GM12891 (cell line): ENCODE data around the gene TMEM214.

ENCODE experiments used
- DNase-seq: peaks from one replicate; pipeline ENCODE4 v3.0.0; 2011; ENCODE audit warnings: low spot score; ENCODE audit not compliant: insufficient read length
- FAIRE-seq: peaks from 2 replicates; lab custom pipeline; 2011; peaks lifted over from hg19 to GRCh38; lab: Jason Lieb, UNC
- PAX5 ChIP-seq: IDR thresholded peaks from 2 replicates; pipeline ENCODE4 v1.6.1; 2011; ENCODE audit warnings: low read length, moderate library complexity, mild to moderate bottlenecking; ENCODE audit not compliant: insufficient read depth, severe bottlenecking
- POLR2A ChIP-seq: IDR thresholded peaks from 2 replicates; pipeline ENCODE4 v1.6.1; 2011; ENCODE audit warnings: low read depth, low read length, control low read depth
- POLR2AphosphoS5 ChIP-seq: IDR thresholded peaks from 2 replicates; pipeline ENCODE4 v1.6.1; 2011; ENCODE audit warnings: low read depth, low read length, control low read depth
- POU2F2 ChIP-seq: IDR thresholded peaks from 2 replicates; pipeline ENCODE4 v1.6.1; 2011; ENCODE audit warnings: low read depth, mild to moderate bottlenecking, control low read depth, low read length, moderate library complexity
- SPI1 ChIP-seq: IDR thresholded peaks from 2 replicates; pipeline ENCODE4 v1.6.1; 2011; ENCODE audit warnings: low read depth, low read length, control low read depth
- TAF1 ChIP-seq: IDR thresholded peaks from 2 replicates; pipeline ENCODE4 v1.6.1; 2011; ENCODE audit warnings: low read depth, low read length, control low read depth

The TMEM214 gene

DNA sequence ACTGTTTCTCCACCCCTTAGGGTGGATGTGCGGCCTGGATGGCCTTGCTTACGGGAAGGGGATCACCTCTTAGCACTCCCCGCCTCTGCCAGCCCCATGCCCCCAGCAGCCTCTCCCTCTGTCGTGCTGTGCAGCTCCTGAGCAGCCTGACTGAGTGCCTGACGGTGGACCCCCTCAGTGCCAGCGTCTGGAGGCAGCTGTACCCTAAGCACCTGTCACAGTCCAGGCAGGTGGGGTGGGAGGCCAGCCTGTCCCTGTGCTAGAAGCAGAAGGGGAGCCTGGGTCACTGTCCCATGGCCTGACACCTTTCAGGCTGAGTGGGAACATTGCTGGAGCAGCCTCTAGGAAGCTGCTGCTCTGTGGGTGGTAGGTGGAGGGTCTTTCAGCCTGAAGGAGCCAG, 5.2 kb downstream of the TMEM214 start:
- no peak for DNase-seq
- TF ChIP-seq TAF1 (no peak), SPI1 (no peak), POU2F2 (no peak), POLR2A (no peak), POLR2AphosphoS5 (no peak), PAX5 (no peak)
- no peak for FAIRE-seq

DNA sequence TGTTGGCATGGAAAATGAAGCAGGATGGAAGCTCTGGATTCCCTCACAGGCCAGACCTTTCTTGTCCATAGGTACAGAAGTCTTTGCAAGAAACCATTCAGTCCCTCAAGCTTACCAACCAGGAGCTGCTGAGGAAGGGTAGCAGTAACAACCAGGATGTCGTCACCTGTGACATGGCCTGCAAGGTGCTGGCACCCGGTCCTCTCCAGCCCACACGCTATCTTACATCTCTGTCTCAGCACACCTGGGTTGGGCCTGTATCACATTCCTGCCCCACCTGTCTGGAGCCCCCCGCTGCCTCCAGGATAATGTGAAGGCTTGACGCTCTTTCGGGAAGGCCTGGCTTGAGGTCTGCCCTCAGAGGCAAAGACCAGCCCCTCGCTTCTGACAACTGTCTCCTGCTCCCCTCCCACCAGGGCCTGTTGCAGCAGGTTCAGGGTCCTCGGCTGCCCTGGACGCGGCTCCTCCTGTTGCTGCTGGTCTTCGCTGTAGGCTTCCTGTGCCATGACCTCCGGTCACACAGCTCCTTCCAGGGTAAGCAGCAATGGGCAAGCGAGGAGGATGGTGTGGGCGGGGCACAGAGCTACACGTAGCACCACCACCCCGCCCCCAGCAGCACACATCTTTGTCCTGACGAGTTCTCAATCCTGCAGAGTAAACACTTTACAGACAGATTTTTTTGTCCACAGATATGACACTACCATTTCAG, 6.0 kb downstream of the TMEM214 start:
- TF ChIP-seq PAX5 (no peak), TAF1 (no peak), POLR2A (no peak), POLR2AphosphoS5 (no peak), SPI1 (no peak), POU2F2 (no peak)
- FAIRE-seq = no peak
- DNase-seq = no peak

DNA sequence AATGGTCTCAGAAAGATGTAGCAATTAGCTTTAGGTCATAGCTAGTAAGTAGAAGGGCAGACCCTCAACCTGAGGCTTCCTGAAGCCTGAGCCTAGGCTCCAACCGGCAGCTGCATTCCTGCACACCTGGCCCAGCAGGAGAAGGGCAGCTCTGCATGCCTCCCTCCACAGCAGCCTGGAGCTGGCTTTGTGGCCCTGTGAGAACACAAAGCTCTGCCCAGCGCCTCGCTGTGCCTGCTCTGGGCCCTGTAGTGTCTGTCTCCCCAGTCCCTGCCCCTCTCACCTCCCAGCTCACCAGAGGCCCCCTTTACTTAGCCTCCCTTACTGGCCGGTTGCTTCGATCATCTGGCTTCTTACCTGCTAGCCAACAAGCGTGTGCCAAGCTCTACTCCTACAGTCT, 6.7 kb downstream of the TMEM214 start:
- DNase-seq (no peak), FAIRE-seq (no peak)
- TF ChIP-seq SPI1 (no peak), POLR2AphosphoS5 (no peak), POLR2A (no peak), TAF1 (no peak)

DNA sequence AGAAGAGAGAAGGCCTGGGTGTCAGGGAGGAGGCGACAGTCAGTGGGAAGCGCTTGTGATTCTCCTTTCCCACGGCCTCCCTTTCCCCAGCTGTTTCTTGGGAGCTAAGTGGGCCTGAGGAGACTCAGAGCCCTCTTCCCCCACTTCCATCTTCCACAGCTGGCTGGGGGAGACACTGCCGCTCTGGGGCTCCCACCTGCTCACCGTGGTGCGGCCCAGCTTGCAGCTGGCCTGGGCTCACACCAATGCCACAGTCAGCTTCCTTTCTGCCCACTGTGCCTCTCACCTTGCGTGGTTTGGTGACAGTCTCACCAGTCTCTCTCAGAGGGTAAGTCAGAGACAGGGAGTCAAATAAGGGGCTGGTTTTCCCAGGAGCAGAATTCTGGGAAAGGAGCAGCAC, 7.1 kb downstream of the TMEM214 start:
- TF ChIP-seq POLR2A = no peak
- no peak for TF ChIP-seq SPI1
- no peak for TF ChIP-seq POU2F2
- TF ChIP-seq POLR2AphosphoS5 = no peak
- no peak for TF ChIP-seq TAF1
- no peak for TF ChIP-seq PAX5
- FAIRE-seq (no peak), DNase-seq (no peak)

DNA sequence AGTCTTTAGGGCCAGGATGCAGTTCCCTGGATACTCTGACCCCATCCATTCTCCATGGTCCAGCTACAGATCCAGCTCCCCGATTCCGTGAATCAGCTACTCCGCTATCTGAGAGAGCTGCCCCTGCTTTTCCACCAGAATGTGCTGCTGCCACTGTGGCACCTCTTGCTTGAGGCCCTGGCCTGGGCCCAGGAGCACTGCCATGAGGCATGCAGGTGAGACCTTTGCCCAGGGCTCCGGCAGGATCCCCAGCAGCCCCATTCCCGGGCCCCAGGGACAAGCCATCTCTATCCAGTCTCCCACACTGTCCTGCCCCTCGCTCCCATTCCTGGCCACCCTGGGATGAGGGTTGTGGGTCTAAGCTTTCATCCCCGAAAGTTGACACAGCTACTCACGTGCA, 7.5 kb downstream of the TMEM214 start:
- TF ChIP-seq SPI1 = no peak
- TF ChIP-seq POLR2AphosphoS5 = no peak
- TF ChIP-seq POLR2A = no peak
- no peak for TF ChIP-seq POU2F2
- no peak for FAIRE-seq
- DNase-seq = no peak

DNA sequence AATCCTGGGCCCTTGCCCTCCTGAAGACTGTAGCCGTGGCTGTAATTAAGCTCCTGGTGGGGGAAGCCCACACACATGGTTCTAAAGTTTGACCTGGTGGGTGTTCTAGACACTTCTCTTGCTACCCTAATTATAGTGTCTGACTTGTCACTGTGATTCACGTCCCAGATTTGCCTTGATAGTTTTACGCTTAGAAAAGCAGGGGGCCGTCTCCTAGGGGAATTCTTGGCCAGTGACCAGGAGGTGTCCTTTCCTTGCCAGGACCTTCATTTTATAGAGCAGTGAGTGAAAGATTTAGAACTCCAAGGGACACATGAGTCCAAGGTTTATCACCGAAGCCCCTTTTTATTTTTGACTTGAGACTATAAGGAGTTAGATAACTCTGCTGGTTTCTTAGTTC, 9.0 kb downstream of the TMEM214 start:
- TF ChIP-seq TAF1 = no peak
- TF ChIP-seq POLR2A = no peak
- TF ChIP-seq SPI1 = no peak
- TF ChIP-seq POLR2AphosphoS5 = no peak
- TF ChIP-seq PAX5 = no peak
- no peak for TF ChIP-seq POU2F2
- FAIRE-seq (peak; percentile 13), DNase-seq (no peak)

DNA sequence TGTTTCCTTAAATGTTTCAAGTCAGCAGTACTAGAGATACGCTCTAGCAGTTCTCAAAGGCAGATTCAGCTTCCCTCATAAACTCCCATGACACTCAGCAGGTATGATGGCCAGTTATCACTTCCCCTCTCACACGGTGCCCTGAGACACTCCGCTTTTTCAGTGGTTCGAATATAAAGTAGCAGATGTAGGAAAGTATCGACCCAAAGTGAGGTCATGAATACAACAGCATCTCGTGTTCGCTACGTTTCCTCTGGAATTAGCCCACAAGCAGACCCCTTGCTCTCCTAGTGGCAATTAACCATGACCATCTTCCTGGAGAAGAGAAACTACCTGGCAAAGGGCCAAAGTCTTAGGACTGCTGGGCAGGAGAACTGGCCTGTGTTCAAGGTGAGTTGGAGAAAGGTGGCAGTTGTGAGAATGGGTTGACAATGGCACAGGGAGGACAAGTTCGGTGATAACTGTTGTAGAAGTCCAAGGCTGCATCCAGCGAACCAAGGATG, 9.4 kb downstream of the TMEM214 start:
- no peak for DNase-seq
- TF ChIP-seq SPI1 (peak; percentile 94), POLR2AphosphoS5 (peak; percentile 16; the same call in 1 of the 2 replicates), POLR2A (no peak; the same call in 1 of the 2 replicates), TAF1 (no peak)

DNA sequence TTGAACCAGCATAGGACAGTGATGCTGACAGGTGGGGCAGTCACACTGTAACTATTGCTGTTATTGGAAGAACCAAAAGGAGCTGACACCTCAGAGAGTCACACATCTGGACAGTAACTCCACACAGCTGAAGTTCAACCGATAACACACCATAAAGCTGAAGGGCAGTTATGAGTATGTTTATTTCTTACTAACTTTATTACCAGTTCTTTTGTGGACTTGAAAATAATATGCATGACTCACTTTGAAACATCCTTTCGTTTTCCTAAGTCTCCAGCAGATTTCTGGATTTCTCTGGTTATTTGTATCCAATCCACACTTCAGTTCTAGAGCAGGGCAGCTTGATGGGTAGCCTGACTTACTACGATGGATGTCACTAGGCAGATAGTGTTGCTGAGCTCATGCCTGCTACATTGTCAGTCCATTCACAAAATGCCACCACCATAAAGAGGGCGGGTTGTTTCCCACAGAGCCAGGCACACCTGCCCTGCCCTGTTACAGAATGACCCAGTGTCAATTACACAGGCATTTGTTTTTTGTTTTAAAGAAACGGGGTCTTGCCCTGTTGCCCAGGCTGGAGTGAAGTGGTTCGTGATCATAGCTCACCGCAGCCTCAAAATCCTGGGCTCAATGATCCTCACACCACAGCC, 10.3 kb downstream of the TMEM214 start:
- TF ChIP-seq POLR2A = no peak
- DNase-seq = no peak
- peak; percentile 31 for FAIRE-seq

More for the DNA sequence above, 9.4 kb downstream of the TMEM214 start:
- peak; percentile 93 for FAIRE-seq

DNA sequence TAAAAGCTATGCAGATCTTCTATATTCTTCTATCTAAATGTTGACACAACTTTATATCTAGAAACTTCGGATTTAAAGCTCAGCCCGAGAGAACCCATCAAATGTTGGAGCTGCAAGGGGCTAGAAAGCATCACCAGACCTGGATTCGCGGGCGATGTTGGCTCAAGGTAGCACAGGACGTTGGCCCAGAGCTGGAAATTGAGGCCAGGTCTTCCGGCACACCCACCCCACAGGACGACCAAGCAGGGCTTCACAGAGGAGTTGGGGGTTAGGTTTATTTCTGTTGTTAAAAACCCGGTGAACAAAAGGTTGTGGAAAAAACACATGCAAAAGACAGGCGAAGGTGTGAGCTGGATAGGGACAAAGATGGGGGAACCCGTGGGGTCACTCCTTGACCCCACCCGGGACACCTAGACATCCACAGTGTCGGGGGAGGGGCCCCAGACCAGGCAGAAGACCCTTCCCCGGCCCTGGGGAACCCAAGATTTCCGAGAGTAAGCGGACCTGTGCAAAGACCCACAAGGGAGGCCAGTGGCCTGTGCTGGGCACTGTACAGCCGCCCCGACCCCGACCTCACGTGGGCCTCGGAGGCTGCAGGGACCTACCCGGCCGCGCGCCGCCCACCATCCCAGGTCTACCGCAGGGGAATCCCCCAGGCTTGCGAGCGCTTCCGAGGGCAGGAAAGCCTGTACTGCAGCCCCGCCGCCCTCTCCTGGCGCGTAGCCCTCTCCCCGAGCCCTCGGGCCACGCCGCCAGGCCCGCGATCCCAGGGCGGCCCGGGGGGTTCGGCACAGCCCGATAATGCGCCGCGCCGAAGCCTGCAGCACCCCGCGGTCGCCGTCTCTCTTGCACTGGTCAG, 16.9 kb downstream of the TMEM214 start:
- DNase-seq (peak; percentile 74), FAIRE-seq (peak; percentile 28)
- TF ChIP-seq POU2F2 (no peak), POLR2A (no peak), PAX5 (no peak), POLR2AphosphoS5 (no peak), TAF1 (no peak), SPI1 (no peak)

DNA sequence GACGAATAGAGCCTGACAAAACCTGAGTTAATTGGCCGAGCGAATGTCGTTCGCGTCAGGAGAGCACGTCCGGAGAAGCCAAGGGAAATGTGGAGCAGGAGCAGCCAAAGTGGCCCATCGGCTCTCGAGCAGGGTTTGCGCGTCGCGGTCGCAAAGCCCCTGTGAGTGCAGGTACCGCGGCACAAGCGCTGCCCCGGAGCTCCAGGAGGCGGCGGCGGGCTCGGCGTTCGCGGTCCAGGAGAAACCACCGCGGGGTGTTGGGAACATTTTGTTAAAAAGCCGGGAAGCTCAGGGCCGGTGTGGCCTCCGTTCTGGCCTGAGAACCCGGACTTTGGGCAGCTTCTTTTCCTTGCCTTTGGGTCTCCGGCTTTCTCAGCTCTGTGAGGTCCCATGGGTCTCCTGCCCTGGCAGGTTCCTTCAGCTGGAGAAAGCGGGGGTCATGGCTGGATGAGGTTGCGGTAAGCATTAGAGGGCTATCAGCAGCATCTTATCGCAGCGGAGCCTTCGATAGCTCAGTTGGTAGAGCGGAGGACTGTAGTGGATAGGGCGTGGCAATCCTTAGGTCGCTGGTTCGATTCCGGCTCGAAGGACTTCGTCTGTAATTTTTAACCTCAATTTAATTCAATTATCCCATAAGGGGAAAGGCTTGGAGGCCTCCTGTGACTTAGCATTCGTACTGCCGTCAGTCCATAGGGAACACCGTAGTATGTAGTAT, 17.7 kb downstream of the TMEM214 start:
- FAIRE-seq (peak; percentile 47), DNase-seq (peak; percentile 80)
- TF ChIP-seq PAX5 = peak; percentile 100
- peak; percentile 30; the same call in 1 of the 2 replicates for TF ChIP-seq POU2F2
- TF ChIP-seq POLR2A = 0 out of 2 replicates have a peak, but pooled peaks have one; percentile 3
- no peak for TF ChIP-seq TAF1
- TF ChIP-seq POLR2AphosphoS5 = no peak
